ENCODE results near the gene KLHDC3.

KLHDC3 gene

GRCh38 chr6:43016943-43017334, 2.9 kb downstream of the KLHDC3 start:
- peak overlapping the region; percentile 48 for H3K4me3 ChIP-seq
- TF ChIP-seq, protein P1, sequence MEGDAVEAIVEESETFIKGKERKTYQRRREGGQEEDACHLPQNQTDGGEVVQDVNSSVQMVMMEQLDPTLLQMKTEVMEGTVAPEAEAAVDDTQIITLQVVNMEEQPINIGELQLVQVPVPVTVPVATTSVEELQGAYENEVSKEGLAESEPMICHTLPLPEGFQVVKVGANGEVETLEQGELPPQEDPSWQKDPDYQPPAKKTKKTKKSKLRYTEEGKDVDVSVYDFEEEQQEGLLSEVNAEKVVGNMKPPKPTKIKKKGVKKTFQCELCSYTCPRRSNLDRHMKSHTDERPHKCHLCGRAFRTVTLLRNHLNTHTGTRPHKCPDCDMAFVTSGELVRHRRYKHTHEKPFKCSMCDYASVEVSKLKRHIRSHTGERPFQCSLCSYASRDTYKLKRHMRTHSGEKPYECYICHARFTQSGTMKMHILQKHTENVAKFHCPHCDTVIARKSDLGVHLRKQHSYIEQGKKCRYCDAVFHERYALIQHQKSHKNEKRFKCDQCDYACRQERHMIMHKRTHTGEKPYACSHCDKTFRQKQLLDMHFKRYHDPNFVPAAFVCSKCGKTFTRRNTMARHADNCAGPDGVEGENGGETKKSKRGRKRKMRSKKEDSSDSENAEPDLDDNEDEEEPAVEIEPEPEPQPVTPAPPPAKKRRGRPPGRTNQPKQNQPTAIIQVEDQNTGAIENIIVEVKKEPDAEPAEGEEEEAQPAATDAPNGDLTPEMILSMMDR (IDR thresholded peaks at IDR 0.05): no peak
- no peak for DNase-seq (ENCODE audit: low spot score)
- peak overlapping the region in 1 of 2 donors; percentile 53 for H3K27ac ChIP-seq

- TF ChIP-seq, protein P1 (IDR thresholded peaks at IDR 0.05): no peak
- H3K27ac ChIP-seq: no peak overlapping the region
Observed at GRCh38 chr6:43019152-43019551, 5.1 kb downstream of the KLHDC3 start.

GRCh38 chr6:43020052-43020705, 6.1 kb downstream of the KLHDC3 start:
- peak overlapping the region in 1 of 2 donors; percentile 95 for H3K27ac ChIP-seq
- DNase-seq (ENCODE audit: low spot score): no peak
- H3K4me3 ChIP-seq: no peak overlapping the region
- TF ChIP-seq, protein P1 (IDR thresholded peaks at IDR 0.05): no peak

More at GRCh38 chr6:43019152-43019551, 5.1 kb downstream of the KLHDC3 start:
- no peak for DNase-seq (ENCODE audit: low spot score)
- H3K4me3 ChIP-seq: no peak overlapping the region

DNA sequence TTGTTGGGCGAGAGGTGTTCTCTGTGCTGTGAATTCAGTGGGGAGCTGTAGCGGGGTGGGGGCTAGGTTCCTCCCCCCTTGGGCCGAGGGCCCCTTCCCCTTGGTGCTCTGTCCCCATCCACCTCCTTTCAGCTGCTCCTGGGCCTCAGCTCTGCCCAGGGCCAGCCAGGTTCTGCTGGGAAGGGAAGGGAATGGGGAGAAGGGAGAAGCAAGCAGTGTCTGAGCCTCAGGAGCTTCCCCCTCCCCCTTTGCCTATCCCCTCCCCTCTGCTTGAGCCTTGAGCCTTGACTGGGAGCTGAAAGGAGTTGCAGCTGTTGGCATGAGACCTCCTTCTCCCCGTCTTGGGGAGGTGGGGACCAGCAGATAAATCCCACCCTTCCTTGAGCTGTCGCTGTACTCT, 6.8 kb downstream of the KLHDC3 start:
- H3K27ac ChIP-seq: peak overlapping the region; percentile 87 to 95
- DNase-seq (ENCODE audit: low spot score): no peak
- TF ChIP-seq, protein P1 (IDR thresholded peaks at IDR 0.05): no peak
- peak overlapping the region; percentile 96 for H3K4me3 ChIP-seq

DNA sequence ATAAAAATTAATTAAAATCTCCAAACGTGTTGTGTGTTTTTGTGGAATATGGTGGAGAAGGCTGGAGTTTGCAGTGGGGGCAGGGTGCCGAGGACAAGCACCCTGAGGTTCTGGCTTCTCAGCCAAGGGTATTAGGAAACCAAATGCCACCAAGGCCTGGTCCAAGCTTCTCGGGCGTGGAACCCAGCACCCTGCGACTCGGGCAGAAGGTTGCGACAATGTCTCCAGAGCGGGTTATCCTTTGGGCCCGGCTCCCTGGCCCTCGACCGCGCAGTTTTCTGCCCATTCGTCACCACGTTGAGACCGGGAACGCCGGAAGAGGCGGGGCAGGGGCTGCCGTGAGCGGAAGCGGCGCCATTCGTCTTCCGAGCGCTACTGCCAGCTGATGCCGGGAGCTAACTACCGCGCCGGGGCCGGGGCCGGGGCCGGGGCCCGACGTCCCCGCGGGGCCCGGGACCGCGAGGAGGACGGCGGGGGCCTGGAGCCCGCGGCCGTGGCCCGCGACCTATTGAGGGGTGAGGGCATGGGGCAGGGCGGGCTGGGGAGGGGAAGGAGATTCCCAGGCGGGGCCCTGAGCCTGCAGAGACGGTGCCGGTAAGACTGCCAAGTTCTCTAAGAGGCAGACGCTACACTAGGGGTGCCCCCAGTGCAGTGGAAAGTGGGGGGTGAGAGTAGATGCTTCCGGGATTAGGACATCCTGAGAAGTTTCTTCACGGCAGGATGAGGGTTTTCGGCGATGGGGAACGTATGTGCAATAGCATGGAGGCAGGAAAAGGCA, 7.4 kb downstream of the KLHDC3 start, which contains the start of gene RRP36:
Gene RRP36, plus strand, starts transcription at position 354 of the 778 bp plus-strand sequence. Its CDS starts 32 bp downstream, at position 386.
- TF ChIP-seq, protein P1 (IDR thresholded peaks at IDR 0.05): no peak
- Histone ChIP-seq H3K4me3 (peak within 1 kb of the TSS; percentile 96), H3K27ac (peak within 1 kb of the TSS; percentile 87 to 95)
- peak; percentile 91 for DNase-seq (ENCODE audit: low spot score)

DNA sequence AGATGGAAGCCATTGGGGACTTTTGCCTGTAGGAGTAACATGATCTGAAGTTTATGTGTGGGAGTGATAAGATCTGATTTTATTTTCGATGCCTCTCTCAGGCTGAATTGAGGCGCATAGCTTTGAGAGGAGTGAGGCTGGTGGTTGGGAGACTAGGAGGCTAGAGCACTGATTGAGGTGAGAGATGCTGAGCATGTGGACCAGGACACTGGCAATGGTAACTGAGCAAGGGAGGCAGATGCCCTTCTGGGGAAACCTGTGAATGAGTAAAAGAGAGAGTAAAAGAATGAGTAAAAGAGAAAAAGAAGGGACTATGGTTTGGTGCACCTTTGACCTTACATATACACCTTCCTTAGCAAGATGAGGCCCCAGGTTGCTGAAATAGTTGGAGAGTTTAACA, 10.4 kb downstream of the KLHDC3 start:
- TF ChIP-seq, protein P1 (IDR thresholded peaks at IDR 0.05): no peak
- Histone ChIP-seq H3K4me3 (no peak overlapping the region), H3K27ac (no peak overlapping the region)
- DNase-seq (ENCODE audit: low spot score): no peak
